GM12865 (cell line): Measurements from ENCODE around the gene INPP5A.

Experiments used
- DNase-seq: peaks from one replicate; pipeline ENCODE4 v3.0.0; 2010; ENCODE audit warnings: low read depth
- H3K4me3 ChIP-seq: 2 replicates; pipeline ENCODE4 v1.5.1; 2011; ENCODE audit warnings: mild to moderate bottlenecking, low read depth, low read length, control low read depth
- CTCF ChIP-seq: IDR thresholded peaks from 2 replicates; pipeline ENCODE4 v1.5.1; 2011; ENCODE audit warnings: low read length, control low read depth, low read depth, inconsistent platforms; ENCODE audit not compliant: insufficient read depth; ENCODE audit errors: missing control alignments

Gene INPP5A

GRCh38 chr10:132642732-132643008 is 105.1 kb downstream of the INPP5A start:
- DNase-seq: no peak
- no peak for TF ChIP-seq CTCF
- H3K4me3 ChIP-seq: no peak overlapping the region

- H3K4me3 ChIP-seq: no peak overlapping the region
- no peak for DNase-seq
- TF ChIP-seq CTCF: no peak
Observed at GRCh38 chr10:132643709-132644526, 106.3 kb downstream of the INPP5A start.

GRCh38 chr10:132644527-132645246 is 107.1 kb downstream of the INPP5A start:
- TF ChIP-seq CTCF: no peak
- no peak overlapping the region for H3K4me3 ChIP-seq
- DNase-seq: no peak

GRCh38 chr10:132645247-132645530 is 107.6 kb downstream of the INPP5A start:
- no peak overlapping the region for H3K4me3 ChIP-seq
- no peak for DNase-seq
- TF ChIP-seq CTCF: no peak

GRCh38 chr10:132645630-132646442 is 108.2 kb downstream of the INPP5A start:
- no peak for DNase-seq
- TF ChIP-seq CTCF: no peak
- no peak overlapping the region for H3K4me3 ChIP-seq

- TF ChIP-seq CTCF: no peak
- no peak for DNase-seq
- H3K4me3 ChIP-seq: no peak overlapping the region
Observed at GRCh38 chr10:132646443-132647097, 109.0 kb downstream of the INPP5A start.
